Keratinocyte (primary cell): Measurements from ENCODE around the gene ATP1A4. TPM values are rescaled to one million over a fixed set of nuclear protein-coding genes. Genes with fewer than 3 reads are reported as not detected.

Experiments
- DNase-seq: peaks from one replicate; pipeline ENCODE4 v3.0.0-alpha.2; 2011; ENCODE audit warnings: low read depth, missing footprints, low spot score
- FAIRE-seq: peaks from 2 replicates; lab custom pipeline; 2011; peaks lifted over from hg19 to GRCh38; lab: Jason Lieb, UNC
- H2AFZ ChIP-seq: 2 replicates; pipeline ENCODE4 v1.6.0; 2012; ENCODE audit warnings: low read length, control low read depth, inconsistent platforms; ENCODE audit not compliant: control insufficient read depth
- H3K27ac ChIP-seq: 2 replicates; pipeline ENCODE4 v1.5.1; 2011; ENCODE audit warnings: low read length; ENCODE audit not compliant: control insufficient read depth, insufficient read depth
- H3K27me3 ChIP-seq: 3 replicates; pipeline ENCODE4 v1.6.0; 2011; ENCODE audit warnings: low read length; ENCODE audit not compliant: control insufficient read depth, insufficient read depth; ENCODE audit errors: extremely low read depth
- H3K36me3 ChIP-seq, 2 experiments: 2 replicates in 1 of 2; 3 replicates in 1 of 2; pipeline ENCODE4 v1.5.1; 2011; ENCODE audit warnings: low read length in 2 of 2, mild to moderate bottlenecking in 1 of 2; ENCODE audit not compliant: control insufficient read depth in 2 of 2, insufficient read depth in 2 of 2; ENCODE audit errors: extremely low read depth in 1 of 2
- H3K4me1 ChIP-seq: 3 replicates; pipeline ENCODE4 v1.5.1; 2011; ENCODE audit warnings: low read length; ENCODE audit not compliant: control insufficient read depth, insufficient read depth; ENCODE audit errors: extremely low read depth
- H3K4me2 ChIP-seq: 3 replicates; pipeline ENCODE4 v1.6.0; 2011; ENCODE audit warnings: low read depth, low read length; ENCODE audit not compliant: control insufficient read depth, insufficient read depth; ENCODE audit errors: extremely low read depth
- H3K4me3 ChIP-seq, 3 experiments: fragments of 200-600 bp in 1 of 3; sonication (generic) in 1 of 3; 2 replicates in 2 of 3; 3 replicates in 1 of 3; pipeline ENCODE4 v1.5.1; 2011 to 2016; ENCODE audit warnings: low read length in 3 of 3, mild to moderate bottlenecking in 3 of 3, control low read depth in 2 of 3, inconsistent platforms in 1 of 3, low read depth in 1 of 3, mixed read lengths in 1 of 3, mixed run types in 1 of 3, moderate library complexity in 1 of 3; ENCODE audit not compliant: control insufficient read depth in 2 of 3, insufficient read depth in 2 of 3; ENCODE audit errors: extremely low read depth in 1 of 3
- H3K79me2 ChIP-seq: 2 replicates; pipeline ENCODE4 v1.6.0; 2012; ENCODE audit warnings: low read length; ENCODE audit not compliant: control insufficient read depth, insufficient read depth
- H3K9ac ChIP-seq: 3 replicates; pipeline ENCODE4 v1.6.0; 2011; ENCODE audit warnings: low read length; ENCODE audit not compliant: control insufficient read depth, insufficient read depth; ENCODE audit errors: extremely low read depth
- H3K9me1 ChIP-seq: 3 replicates; pipeline ENCODE4 v1.6.0; 2011; ENCODE audit warnings: low read length; ENCODE audit not compliant: control insufficient read depth, insufficient read depth; ENCODE audit errors: extremely low read depth
- H3K9me3 ChIP-seq: 2 replicates; pipeline ENCODE4 v1.5.1; 2012; ENCODE audit warnings: low read depth, low read length; ENCODE audit not compliant: control insufficient read depth
- H4K20me1 ChIP-seq: 3 replicates; pipeline ENCODE4 v1.6.0; 2011; ENCODE audit warnings: low read length; ENCODE audit not compliant: control insufficient read depth, insufficient read depth; ENCODE audit errors: extremely low read depth
- EZH2 ChIP-seq: IDR thresholded peaks from one replicate; pipeline ENCODE4 v1.6.1; 2012; ENCODE audit warnings: inconsistent platforms, mild to moderate bottlenecking, low read length, moderate library complexity
- dilution Hi-C: fragments of 300-500 bp; cut with MboI; formaldehyde crosslinking; loops from one replicate; pipeline ENCODE4 v1.7.0; 2020; ENCODE audit warnings: low sequenced_read_pairs; ENCODE audit not compliant: extremely low pct_ligation_motif_present
- polyA plus RNA-seq, 5 experiments: library from polyadenylated mRNA; depleted of rRNA in 3 of 5; stranded (reverse) in 3 of 5; stranded (forward) in 1 of 5; unstranded in 1 of 5; fragments of >200 nt; gene quantifications; 1 replicate in 1 of 5; 2 replicates in 3 of 5; 3 replicates in 1 of 5; pipeline versions ENCODE4 v1.2.1 to v1.2.3, GENCODE V29; 2011 to 2012; ENCODE audit warnings: missing spikeins in 2 of 5, low read depth in 1 of 5, low replicate concordance in 1 of 5
- TF ChIP-seq, protein P1 (sequence below), 3 experiments: IDR thresholded peaks in 1 of 3; conservative IDR thresholded peaks in 1 of 3; optimal IDR thresholded peaks in 1 of 3; 2 replicates in 2 of 3; 3 replicates in 1 of 3; pipeline versions ENCODE3 to v1.5.1; 2011; ENCODE audit warnings: low read length in 3 of 3, mild to moderate bottlenecking in 3 of 3, moderate library complexity in 2 of 3, control low read depth in 1 of 3, inconsistent platforms in 1 of 3; ENCODE audit not compliant: insufficient read depth in 2 of 3; ENCODE audit errors: extremely low read depth in 1 of 3

ATP1A4 gene
- polyA plus RNA-seq, 1 donor (not counting 4 experiments of a cell fraction or from before 2014, with no cell fraction given): not detected

DNA sequence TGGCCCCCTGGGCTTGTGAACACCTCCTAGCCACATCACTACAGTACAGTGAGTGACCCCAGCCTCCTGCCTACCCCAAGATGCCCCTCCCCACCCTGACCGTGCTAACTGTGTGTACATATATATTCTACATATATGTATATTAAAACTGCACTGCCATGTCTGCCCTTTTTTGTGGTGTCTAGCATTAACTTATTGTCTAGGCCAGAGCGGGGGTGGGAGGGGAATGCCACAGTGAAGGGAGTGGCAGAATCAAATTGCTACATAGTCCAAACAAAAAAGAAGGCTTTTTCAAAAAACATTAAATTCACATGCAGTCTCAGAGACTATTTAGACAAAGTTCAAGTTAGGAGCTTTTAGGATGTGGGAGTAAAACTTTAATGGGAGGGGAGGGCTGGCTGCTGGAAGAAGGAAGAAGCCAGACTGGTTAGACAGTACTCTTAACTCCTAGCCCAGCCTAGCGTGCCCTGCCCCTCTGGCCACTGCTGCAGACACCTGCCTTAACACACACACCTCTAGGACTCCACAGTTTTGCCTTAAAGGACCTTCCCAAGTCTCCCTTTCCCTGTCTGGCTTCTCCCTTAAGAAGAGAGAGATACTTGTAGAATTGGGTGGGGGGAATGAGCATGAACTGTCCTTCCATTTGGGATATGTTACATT, 63.2 kb downstream of the ATP1A4 start:
- H3K4me3 ChIP-seq: no peak overlapping the region
- dilution Hi-C loops: no loop called here
- H3K4me2 ChIP-seq: no peak overlapping the region
- no peak overlapping the region for H3K9ac ChIP-seq
- peaks cover 3% of the 10 kb centered on the region for H4K20me1 ChIP-seq
- TF ChIP-seq, protein P1, sequence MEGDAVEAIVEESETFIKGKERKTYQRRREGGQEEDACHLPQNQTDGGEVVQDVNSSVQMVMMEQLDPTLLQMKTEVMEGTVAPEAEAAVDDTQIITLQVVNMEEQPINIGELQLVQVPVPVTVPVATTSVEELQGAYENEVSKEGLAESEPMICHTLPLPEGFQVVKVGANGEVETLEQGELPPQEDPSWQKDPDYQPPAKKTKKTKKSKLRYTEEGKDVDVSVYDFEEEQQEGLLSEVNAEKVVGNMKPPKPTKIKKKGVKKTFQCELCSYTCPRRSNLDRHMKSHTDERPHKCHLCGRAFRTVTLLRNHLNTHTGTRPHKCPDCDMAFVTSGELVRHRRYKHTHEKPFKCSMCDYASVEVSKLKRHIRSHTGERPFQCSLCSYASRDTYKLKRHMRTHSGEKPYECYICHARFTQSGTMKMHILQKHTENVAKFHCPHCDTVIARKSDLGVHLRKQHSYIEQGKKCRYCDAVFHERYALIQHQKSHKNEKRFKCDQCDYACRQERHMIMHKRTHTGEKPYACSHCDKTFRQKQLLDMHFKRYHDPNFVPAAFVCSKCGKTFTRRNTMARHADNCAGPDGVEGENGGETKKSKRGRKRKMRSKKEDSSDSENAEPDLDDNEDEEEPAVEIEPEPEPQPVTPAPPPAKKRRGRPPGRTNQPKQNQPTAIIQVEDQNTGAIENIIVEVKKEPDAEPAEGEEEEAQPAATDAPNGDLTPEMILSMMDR (optimal IDR thresholded peaks at IDR 0.05 in 1 of 3, IDR thresholded peaks at IDR 0.05 in 1 of 3, conservative IDR thresholded peaks at IDR 0.05 in 1 of 3; ENCODE audit: extremely low read depth in 1 of 3, insufficient read depth in 2 of 3, low read length in 3 of 3): no peak
- no peak for TF ChIP-seq EZH2
- H3K4me1 ChIP-seq: peaks cover 36% of the 10 kb centered on the region
- H3K36me3 ChIP-seq: peaks cover 51 to 56% of the 10 kb centered on the region in 2 experiments
- H3K27me3 ChIP-seq: no peaks in the 10 kb centered on the region
- H3K9me3 ChIP-seq: no peaks in the 10 kb centered on the region
- no peak for DNase-seq
- no peak overlapping the region for H3K27ac ChIP-seq
- peaks cover 3% of the 10 kb centered on the region for H3K9me1 ChIP-seq
- no peak overlapping the region for H2AFZ ChIP-seq
- FAIRE-seq: no peak
- peaks cover 18% of the 10 kb centered on the region for H3K79me2 ChIP-seq

GRCh38 chr1:160216301-160216700, 64.9 kb downstream of the ATP1A4 start:
- Histone ChIP-seq H3K4me3 (no peak overlapping the region), H2AFZ (no peak overlapping the region), H3K79me2 (peaks cover 3% of the 10 kb centered on the region), H3K9me1 (peaks cover 3% of the 10 kb centered on the region), H3K36me3 (peaks cover 39 to 47% of the 10 kb centered on the region in 2 experiments), H3K9ac (no peak overlapping the region), H3K4me2 (no peak overlapping the region), H3K9me3 (no peaks in the 10 kb centered on the region), H3K4me1 (peaks cover 39% of the 10 kb centered on the region), H4K20me1 (no peaks in the 10 kb centered on the region), H3K27me3 (no peaks in the 10 kb centered on the region), H3K27ac (peak overlapping the region; percentile 16)
- no peak for DNase-seq
- dilution Hi-C loops: no loop called here
- no peak for TF ChIP-seq EZH2
- TF ChIP-seq, protein P1 (optimal IDR thresholded peaks at IDR 0.05 in 1 of 3, IDR thresholded peaks at IDR 0.05 in 1 of 3, conservative IDR thresholded peaks at IDR 0.05 in 1 of 3; ENCODE audit: extremely low read depth in 1 of 3, insufficient read depth in 2 of 3, low read length in 3 of 3): no peak
- FAIRE-seq: peak; percentile 13
